KOPT-K1 (cell line): ENCODE measurements around the gene EEFSEC.
A peak's percentile ranks its signal among the peaks of the same experiment; 100 is the strongest.

Experiments
- H3K27ac ChIP-seq: fragments of 200-600 bp; sonication (generic); 2 replicates; pipeline ENCODE4 v1.5.1; 2016; ENCODE audit warnings: antibody characterized with exemption, mild to moderate bottlenecking, low read depth, low read length; ENCODE audit not compliant: poor library complexity, severe bottlenecking
- H3K36me3 ChIP-seq: fragments of 200-600 bp; sonication (generic); 2 replicates; pipeline ENCODE4 v1.5.1; 2017; ENCODE audit warnings: antibody characterized with exemption, mild to moderate bottlenecking, low read length, moderate library complexity; ENCODE audit not compliant: insufficient read depth
- H3K9me3 ChIP-seq: fragments of 200-600 bp; sonication (generic); 2 replicates; pipeline ENCODE4 v1.5.1; 2017; ENCODE audit warnings: antibody characterized with exemption, low read length, mild to moderate bottlenecking; ENCODE audit not compliant: insufficient read depth, poor library complexity, severe bottlenecking

EEFSEC gene

GRCh38 chr3:128327606-128328031 lies 174.3 kb downstream of the EEFSEC start:
- Histone ChIP-seq H3K27ac (peak overlapping the region; percentile 66), H3K36me3 (no peaks in the 10 kb centered on the region), H3K9me3 (no peaks in the 10 kb centered on the region)

DNA sequence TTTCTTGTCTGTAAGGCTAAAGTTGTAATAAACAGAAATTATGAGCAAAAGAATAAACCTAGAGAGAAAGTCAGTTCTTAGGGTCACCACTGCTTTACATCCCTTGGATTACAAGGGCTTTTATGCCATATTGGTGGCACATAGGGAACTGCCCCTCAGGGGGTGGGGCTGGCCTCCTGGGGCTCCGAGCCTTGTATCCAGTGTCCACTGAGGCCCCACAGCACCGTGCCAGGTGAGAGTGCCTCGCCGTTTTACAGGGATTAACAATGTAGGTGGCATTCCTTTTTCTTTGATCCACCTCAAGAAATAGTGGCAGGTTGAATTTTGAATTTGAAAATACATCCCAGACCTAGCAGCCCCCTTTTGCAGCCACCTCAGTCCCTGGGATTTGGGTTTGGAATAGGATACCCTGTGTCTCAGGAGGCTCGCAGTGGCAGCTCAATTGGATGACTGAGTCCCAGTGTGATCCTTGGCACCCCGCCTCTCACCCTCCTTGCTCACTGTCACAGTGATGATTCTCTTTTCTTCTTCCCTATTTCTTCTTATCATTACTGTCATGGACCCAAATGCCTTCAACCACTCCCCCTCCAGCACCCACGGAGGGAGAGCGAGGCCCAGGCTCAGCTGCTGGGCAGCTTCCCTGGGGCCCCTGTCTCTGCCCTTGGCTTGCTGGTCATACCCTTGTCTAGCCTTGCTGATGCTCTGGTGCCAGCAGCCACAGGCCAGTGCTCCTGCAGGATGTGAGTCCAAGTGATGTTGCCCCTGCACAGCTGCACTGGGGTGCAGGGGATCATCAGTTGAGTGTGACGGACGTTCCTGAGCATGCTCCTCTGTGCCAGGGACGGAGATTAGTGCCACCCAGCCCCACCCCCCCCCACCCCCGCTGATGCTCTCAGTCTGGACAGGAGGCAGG lies 175.5 kb downstream of the EEFSEC start:
- Histone ChIP-seq H3K27ac (peak overlapping the region; percentile 66), H3K36me3 (peaks cover 7% of the 10 kb centered on the region; the same call in 1 of the 2 replicates), H3K9me3 (no peaks in the 10 kb centered on the region)

DNA sequence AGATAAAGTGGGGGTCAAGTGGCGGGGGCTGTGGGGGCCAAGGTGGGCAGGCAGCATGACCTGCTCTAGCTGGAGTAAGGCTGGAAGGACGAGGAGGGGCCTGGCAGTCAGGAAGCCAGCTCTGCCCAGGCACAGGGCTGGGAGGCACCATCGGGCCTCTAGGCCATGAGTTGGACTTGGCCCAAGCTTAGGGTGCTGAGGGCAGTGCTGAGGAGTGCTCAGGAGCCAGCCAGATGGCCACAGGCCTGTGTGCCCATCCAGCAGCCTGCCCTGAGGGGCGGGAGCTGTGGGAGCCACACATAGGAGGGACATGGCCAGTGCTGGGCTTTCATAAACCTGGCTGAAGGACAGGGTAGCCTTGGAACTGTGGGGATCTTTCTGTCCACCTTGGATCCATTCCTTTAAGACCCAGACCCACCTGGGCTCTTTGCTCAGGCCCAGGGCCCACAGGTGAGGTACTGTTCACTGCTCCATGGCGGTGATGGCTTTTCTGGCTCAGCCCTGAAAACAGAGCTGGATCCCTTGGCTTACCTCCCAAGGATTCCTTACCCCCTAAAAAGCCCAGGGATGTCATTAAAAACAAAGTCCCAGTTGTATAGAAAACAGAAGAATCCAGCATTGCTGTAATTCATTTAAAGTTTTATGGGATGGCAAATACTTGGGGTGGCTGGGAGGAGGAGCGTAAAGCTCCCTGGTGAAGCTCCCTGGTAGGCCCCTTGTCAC lies 176.4 kb downstream of the EEFSEC start:
- Histone ChIP-seq H3K9me3 (no peaks in the 10 kb centered on the region), H3K36me3 (peaks cover 10% of the 10 kb centered on the region; the same call in 1 of the 2 replicates), H3K27ac (no peak overlapping the region)

DNA sequence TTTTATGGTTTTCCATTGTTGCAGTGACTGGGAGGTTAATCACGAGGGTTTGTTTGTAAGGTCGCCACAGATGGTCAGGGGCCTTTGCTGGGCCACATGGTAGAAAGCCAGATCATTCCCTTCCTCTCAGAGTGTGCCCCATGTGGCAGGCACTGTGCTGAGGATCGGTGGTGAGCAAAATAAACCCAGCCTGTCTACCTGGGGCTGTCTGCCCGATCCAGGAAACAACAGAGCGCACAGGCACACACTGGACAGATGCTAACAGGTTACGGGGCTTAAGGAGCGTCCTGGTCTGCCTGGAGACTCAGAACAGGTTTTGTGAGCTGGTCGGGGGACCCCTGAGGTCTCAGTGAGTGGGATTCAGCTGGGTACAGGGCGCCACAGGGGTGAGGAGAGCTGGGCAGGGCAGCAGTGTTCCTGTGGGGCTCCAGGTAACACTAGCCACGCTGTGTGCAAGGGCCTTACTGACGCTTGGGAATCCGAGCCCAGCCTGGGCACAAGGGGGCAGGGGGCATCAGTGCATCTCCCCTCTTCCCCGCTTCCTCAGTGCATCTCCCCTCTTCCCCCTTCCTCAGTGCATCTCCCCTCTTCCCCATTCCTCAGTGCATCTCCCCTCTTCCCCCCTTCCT lies 177.0 kb downstream of the EEFSEC start:
- H3K27ac ChIP-seq, result no peak overlapping the region
- H3K9me3 ChIP-seq, result no peaks in the 10 kb centered on the region
- H3K36me3 ChIP-seq, result peaks cover 10% of the 10 kb centered on the region; the same call in 1 of the 2 replicates

DNA sequence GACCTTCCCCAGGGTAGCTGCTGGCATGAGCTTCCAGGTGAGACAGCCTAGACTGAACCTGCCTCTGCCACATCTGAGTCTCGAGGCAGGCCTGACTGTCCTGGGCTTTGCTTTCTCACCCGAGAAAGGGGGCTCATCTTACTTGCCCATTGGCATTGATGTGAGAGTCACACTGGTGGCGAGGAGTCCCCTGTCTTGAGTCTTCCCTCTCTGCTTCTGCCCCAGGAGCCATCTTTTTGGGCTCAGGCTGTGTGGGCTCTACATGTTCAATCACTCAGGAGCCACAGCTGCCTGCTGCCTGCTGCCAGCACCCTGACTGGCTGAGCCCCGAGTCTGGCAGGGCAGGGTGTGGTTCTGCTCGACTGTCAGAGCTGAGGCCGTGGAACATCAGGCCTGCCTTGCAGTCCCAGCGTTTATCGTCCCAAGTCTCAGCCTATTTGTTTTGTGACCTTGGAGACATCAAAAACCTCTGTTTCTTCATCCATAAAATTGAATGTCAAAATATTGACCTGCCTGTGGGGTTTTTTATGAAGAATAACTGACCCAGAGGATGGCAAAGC lies 180.9 kb downstream of the EEFSEC start:
- Histone ChIP-seq H3K27ac (no peak overlapping the region), H3K36me3 (peaks cover 23% of the 10 kb centered on the region; the same call in 1 of the 2 replicates), H3K9me3 (no peaks in the 10 kb centered on the region)

- Histone ChIP-seq H3K36me3 (peaks cover 23% of the 10 kb centered on the region; the same call in 1 of the 2 replicates), H3K27ac (no peak overlapping the region), H3K9me3 (no peaks in the 10 kb centered on the region)
Measured at GRCh38 chr3:128334766-128335165, 181.5 kb downstream of the EEFSEC start.

GRCh38 chr3:128335621-128336296 lies 182.5 kb downstream of the EEFSEC start:
- Histone ChIP-seq H3K36me3 (peaks cover 24% of the 10 kb centered on the region; the same call in 1 of the 2 replicates), H3K9me3 (no peaks in the 10 kb centered on the region), H3K27ac (no peak overlapping the region)

DNA sequence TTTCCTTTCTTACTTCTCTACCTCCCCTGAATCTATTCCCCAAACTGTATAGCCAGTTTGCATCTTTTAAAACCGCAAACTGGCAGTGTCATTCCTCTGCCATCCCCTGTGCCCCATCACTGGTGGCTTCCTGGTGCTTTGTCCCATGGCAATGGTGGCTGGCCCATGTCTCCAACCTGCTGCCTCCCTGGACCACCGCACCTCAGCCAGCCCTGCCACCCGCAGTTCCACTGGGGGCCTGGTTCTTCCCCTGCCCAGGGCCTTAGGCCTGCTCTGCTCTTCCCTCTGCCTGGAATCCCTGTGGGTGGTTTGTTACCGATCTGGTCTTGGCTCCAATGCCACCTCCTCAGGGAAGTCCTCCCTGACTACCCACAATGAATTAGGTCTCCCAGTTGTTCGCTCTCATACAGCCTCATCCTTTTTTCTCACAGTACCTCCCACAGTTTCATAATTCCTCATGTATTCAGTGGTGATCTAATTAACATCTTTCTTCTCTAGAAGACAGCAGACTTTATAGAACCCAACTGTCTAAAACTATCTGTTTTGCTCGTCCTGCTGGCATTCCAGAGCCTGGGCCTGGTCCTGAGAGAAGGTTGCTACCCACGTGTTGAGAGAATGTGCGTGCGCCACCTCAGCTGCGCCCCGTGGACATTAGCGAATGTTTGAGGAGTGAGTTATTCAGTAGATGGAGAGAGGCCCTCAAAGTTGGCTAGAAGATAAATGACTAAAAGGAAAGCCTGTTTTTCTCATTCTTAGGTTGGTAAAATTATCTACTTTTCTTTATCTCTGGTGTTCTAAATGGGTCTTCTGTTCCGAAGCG lies 183.3 kb downstream of the EEFSEC start:
- Histone ChIP-seq H3K27ac (no peak overlapping the region), H3K9me3 (no peaks in the 10 kb centered on the region), H3K36me3 (peaks cover 31% of the 10 kb centered on the region; the same call in 1 of the 2 replicates)

- H3K9me3 ChIP-seq, result no peaks in the 10 kb centered on the region
- peaks cover 39% of the 10 kb centered on the region; the same call in 1 of the 2 replicates for H3K36me3 ChIP-seq
- no peak overlapping the region for H3K27ac ChIP-seq
Measured at GRCh38 chr3:128337305-128337704, 184.0 kb downstream of the EEFSEC start.

GRCh38 chr3:128338536-128339330 lies 185.5 kb downstream of the EEFSEC start:
- no peaks in the 10 kb centered on the region for H3K9me3 ChIP-seq
- no peak overlapping the region for H3K27ac ChIP-seq
- H3K36me3 ChIP-seq, result peaks cover 43% of the 10 kb centered on the region; the same call in 1 of the 2 replicates

DNA sequence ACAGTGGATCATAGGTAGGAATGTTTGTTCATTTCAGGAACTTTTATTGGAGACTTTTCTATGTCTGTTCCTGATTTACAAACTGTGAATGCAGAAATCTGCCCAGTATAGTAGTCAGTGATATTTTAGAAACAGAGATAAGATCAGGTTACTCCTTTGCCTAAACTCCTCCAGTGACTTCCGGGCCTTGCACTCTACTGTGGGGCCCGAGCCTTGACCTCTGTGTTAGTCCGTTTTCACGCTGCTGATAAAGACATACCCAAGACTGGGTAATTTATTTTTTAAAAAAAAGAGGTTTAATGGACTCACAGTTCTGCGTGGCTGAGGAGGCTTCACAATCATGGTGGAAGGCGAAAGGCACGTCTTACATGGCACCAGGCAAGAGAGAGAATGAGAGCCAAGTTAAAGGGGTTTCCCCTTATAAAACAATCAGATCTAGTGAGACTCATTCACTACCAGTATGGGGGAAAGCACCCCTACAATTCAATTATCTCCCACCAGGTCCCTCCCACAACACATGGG lies 186.3 kb downstream of the EEFSEC start:
- no peak overlapping the region for H3K27ac ChIP-seq
- no peaks in the 10 kb centered on the region for H3K9me3 ChIP-seq
- peaks cover 39% of the 10 kb centered on the region; the same call in 1 of the 2 replicates for H3K36me3 ChIP-seq

GRCh38 chr3:128340198-128340903 lies 187.1 kb downstream of the EEFSEC start:
- Histone ChIP-seq H3K27ac (no peak overlapping the region), H3K9me3 (no peaks in the 10 kb centered on the region), H3K36me3 (peaks cover 39% of the 10 kb centered on the region; the same call in 1 of the 2 replicates)
